Astrocyte of the cerebellum (primary cell): ENCODE data around the gene TASOR2.

Source experiments
- DNase-seq: peaks from one replicate; pipeline ENCODE4 v3.0.0-alpha.2; 2011; ENCODE audit warnings: low read depth
- H3K4me3 ChIP-seq: 2 replicates; pipeline ENCODE4 v1.5.1; 2011; ENCODE audit warnings: mild to moderate bottlenecking, low read depth, low read length, moderate library complexity
- in situ Hi-C: cut with HindIII; loops from 2 replicates; pipeline ENCODE4 v1.10.0; 2017; ENCODE audit warnings: low sequenced_read_pairs
- TF ChIP-seq, protein P1 (sequence below): IDR thresholded peaks from 2 replicates; pipeline ENCODE4 v1.5.1; 2012; ENCODE audit warnings: low read length, low read depth, moderate library complexity, mild to moderate bottlenecking; ENCODE audit errors: missing control alignments

TASOR2 gene

DNA sequence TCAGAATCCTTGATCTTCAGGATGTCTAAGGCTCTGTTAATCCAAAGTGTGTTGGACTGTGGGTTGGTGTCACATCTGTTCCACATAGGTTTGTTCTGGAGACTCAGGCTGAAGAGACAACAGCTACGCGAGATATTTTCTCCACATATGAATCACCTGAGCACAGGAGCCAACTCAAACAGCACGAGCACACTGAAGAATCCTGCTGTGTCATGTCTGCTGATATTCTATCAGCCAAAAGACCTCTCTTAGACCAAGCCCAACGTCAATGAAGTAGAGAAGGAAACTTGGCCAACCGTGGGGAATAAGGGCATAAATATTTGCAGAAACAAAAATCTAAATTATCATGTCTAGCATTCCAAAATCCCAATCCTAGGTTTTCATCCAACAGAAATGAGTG, 2.7 kb upstream of the TASOR2 start:
- no peak for DNase-seq
- TF ChIP-seq, protein P1, sequence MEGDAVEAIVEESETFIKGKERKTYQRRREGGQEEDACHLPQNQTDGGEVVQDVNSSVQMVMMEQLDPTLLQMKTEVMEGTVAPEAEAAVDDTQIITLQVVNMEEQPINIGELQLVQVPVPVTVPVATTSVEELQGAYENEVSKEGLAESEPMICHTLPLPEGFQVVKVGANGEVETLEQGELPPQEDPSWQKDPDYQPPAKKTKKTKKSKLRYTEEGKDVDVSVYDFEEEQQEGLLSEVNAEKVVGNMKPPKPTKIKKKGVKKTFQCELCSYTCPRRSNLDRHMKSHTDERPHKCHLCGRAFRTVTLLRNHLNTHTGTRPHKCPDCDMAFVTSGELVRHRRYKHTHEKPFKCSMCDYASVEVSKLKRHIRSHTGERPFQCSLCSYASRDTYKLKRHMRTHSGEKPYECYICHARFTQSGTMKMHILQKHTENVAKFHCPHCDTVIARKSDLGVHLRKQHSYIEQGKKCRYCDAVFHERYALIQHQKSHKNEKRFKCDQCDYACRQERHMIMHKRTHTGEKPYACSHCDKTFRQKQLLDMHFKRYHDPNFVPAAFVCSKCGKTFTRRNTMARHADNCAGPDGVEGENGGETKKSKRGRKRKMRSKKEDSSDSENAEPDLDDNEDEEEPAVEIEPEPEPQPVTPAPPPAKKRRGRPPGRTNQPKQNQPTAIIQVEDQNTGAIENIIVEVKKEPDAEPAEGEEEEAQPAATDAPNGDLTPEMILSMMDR = no peak
- in situ Hi-C loops = no loop called here
- no peak overlapping the region for H3K4me3 ChIP-seq

DNA sequence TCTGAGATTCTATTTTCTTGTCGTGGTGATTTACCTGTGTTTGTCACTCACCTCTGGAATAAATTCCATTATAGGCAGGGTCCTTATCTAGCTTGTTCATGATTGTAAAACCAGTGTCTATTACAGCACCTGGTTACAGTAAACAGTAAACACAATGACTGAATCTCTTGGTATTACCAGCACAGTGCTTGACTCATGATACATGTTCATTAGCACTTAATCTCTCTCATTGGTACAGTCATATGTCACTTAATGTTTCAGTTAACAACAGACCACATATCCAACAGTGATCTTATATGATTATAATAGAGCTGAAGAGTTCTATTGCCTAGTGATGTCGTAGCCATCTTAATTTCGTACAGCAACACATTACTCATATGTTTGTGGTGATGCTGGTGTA, 1.6 kb upstream of the TASOR2 start:
- TF ChIP-seq, protein P1 = no peak
- in situ Hi-C loops = no loop called here

DNA sequence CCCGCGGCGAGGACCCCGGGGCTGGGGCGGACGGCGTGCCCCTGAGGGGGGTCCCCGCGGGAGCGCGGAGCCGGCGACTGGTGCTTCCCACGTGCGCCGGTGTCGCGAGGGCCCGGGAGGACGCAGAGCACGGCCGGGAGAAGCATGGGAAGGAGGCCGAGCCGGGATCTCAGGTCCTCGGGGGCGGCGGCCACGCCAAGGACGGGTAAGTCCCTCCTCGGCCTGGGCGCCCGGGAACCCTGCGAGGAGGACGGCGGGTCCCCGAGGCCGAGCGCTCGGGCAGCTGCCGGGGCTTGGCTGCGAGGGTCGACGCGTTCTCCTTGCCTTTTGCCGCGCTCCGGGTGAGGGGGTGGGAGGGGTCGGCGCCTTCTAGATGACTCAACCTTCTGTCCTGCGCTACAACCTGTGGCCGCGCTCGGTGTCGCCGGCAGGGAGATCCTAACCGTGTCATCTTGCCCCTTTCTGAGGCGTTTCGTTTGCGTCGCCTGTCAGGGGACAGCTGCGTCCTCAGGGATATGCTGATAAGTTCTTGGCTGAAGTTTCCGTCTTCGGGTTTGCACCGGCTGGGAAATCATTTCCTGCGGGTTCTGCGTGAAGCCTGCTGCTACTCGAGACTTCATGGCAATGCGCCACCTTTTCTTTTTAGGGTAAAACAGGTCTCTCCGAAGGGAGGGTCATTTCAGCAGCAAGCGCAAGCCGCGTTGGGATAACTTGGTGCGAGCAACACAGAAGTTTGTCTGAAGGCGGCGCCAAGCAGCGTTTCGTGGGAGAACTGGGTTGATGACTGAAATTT, 529 bp downstream of the TASOR2 start:
- peak overlapping the region; percentile 88 for H3K4me3 ChIP-seq
- in situ Hi-C loops = no loop called here
- TF ChIP-seq, protein P1 = peak; percentile 69

More for the DNA sequence above, 1.6 kb upstream of the TASOR2 start:
- no peak overlapping the region for H3K4me3 ChIP-seq
- DNase-seq = no peak

DNA sequence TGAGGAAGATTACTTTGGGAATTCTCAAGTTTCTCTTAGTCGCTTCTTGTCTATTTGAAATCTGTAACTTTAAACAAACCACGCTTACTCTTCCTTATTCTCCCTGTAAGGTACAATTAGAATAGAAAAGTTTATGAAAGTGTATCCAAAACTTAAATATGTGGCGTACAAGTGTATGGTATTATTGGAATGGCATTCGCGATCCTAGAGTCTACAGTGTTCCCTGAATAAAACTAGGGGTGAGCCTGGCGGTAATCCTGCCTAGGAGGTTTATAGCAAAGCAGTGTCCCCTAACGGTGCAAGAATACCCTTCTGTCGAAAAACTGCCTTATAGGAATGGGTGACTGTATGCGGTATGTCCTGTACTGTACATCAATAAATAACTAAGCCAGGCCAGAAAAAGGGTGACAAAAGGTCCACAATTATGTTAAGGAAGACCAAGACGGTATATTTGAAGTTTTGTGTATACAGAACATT, 1.2 kb downstream of the TASOR2 start:
- TF ChIP-seq, protein P1 = no peak

More for the DNA sequence above, 529 bp downstream of the TASOR2 start:
- peak; percentile 61 for DNase-seq

DNA sequence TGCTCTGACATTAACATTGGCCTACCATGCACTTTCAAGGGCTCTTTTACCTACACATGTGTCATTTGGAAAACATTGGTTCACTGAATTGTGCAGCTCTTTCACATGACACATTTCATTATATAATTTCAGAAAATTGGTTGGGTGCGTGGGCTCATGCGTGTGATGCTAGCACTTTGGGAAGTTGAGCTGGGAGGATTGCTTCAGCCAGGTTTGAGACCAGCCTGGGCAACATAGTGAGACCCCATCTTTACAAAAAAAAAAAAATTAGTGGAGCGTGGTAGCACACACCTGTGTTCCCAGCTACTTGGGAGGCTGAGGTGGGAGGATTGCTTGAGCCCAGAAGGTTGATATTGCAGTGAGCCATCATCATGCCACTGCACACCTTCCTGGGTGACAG, 3.9 kb downstream of the TASOR2 start:
- DNase-seq = no peak
- H3K4me3 ChIP-seq = no peak overlapping the region
- in situ Hi-C loops = no loop called here
- TF ChIP-seq, protein P1 = no peak

More for the DNA sequence above, 1.2 kb downstream of the TASOR2 start:
- DNase-seq = no peak
- in situ Hi-C loops = no loop called here
- H3K4me3 ChIP-seq = peak overlapping the region; percentile 88

DNA sequence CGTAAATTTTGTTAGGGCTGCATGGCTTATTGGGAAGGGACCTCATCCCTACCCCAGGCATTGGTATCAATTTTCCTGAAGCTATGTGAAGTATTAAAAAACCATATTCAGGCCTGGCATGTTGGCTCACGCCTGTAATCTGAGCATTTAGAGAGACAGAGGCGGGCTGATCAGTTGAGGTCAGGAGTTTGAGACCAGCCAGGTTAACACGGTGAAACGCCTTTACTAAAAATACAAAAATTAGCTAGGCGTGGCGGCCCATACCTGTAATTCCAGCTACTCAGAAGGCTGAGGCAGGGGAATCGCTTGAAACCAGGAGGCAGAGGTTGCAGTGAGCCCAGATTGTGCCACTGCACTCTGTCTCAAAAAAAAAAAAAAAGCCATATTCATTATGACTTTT, 7.1 kb downstream of the TASOR2 start:
- no peak for DNase-seq
- TF ChIP-seq, protein P1 = no peak
- in situ Hi-C loops = loop anchor here (5.0 kb wide), 1 partner anchor 71 kb away; no protein-coding TSS in a partner anchor
- H3K4me3 ChIP-seq = peak overlapping the region; percentile 59
